SK-N-SH treated with all-trans-retinoic acid at 6 μM for 48 hours (cell line): ENCODE data around the gene UGT1A10.

ENCODE experiments used
- CSRNP3 ChIP-seq: fragments of 250-450 bp; sonication (Bioruptor Pico); IDR thresholded peaks from 2 replicates; pipeline ENCODE4 v1.5.1; 2021; ENCODE audit warnings: mild to moderate bottlenecking, moderate library complexity
- GLIS3 ChIP-seq: fragments of 250-450 bp; sonication (Bioruptor Pico); IDR thresholded peaks from 2 replicates; pipeline ENCODE4 v1.5.0; 2020; ENCODE audit warnings: mild to moderate bottlenecking, moderate library complexity
- OSR1 ChIP-seq: fragments of 250-450 bp; sonication (Bioruptor Pico); IDR thresholded peaks from 2 replicates; pipeline ENCODE4 v1.8.0; 2022; ENCODE audit warnings: moderate library complexity, mild to moderate bottlenecking, inconsistent platforms
- PATZ1 ChIP-seq: fragments of 250-450 bp; sonication (Bioruptor Pico); IDR thresholded peaks from 2 replicates; pipeline ENCODE4 v1.8.0; 2020; ENCODE audit warnings: mild to moderate bottlenecking, moderate library complexity, borderline replicate concordance
- TCF4 ChIP-seq: fragments of 250-450 bp; sonication (Bioruptor Pico); IDR thresholded peaks from 2 replicates; pipeline ENCODE4 v1.8.0; 2021; ENCODE audit warnings: mild to moderate bottlenecking, moderate library complexity, borderline replicate concordance
- TOX ChIP-seq: fragments of 250-450 bp; sonication (Bioruptor Pico); IDR thresholded peaks from 2 replicates; pipeline ENCODE4 v1.8.0; 2021; ENCODE audit warnings: mild to moderate bottlenecking, moderate library complexity, borderline replicate concordance
- ZC3H10 ChIP-seq: fragments of 250-450 bp; sonication (Bioruptor Pico); IDR thresholded peaks from 2 replicates; pipeline ENCODE4 v1.5.1; 2021; ENCODE audit warnings: mild to moderate bottlenecking, moderate library complexity
- ZFP3 ChIP-seq: fragments of 250-450 bp; sonication (Bioruptor Pico); IDR thresholded peaks from 2 replicates; pipeline ENCODE4 v1.5.0; 2020; ENCODE audit warnings: mild to moderate bottlenecking, moderate library complexity
- ZFP30 ChIP-seq: fragments of 450-650 bp; formaldehyde crosslinking; IDR thresholded peaks from 2 replicates; pipeline ENCODE4 v1.5.0; 2022; ENCODE audit warnings: mild to moderate bottlenecking, moderate library complexity
- ZNF565 ChIP-seq: fragments of 450-650 bp; formaldehyde crosslinking; conservative IDR thresholded peaks from 2 replicates; pipeline ENCODE4 v1.5.0; 2020; ENCODE audit warnings: low read depth, mild to moderate bottlenecking, moderate library complexity
- ZNF70 ChIP-seq: fragments of 450-650 bp; formaldehyde crosslinking; IDR thresholded peaks from 2 replicates; pipeline ENCODE4 v1.5.0; 2020; ENCODE audit warnings: mild to moderate bottlenecking, moderate library complexity

GRCh38 chr2:233801357-233802131 is 165.3 kb downstream of the UGT1A10 start:
- no peak for TF ChIP-seq OSR1 (CRISPR knock-in tag)
- TF ChIP-seq PATZ1 = no peak
- no peak for TF ChIP-seq CSRNP3
- TF ChIP-seq ZNF565 (CRISPR knock-in tag) = no peak
- TF ChIP-seq ZNF70 (CRISPR knock-in tag) = no peak
- TF ChIP-seq ZFP30 = no peak
- no peak for TF ChIP-seq GLIS3 (CRISPR knock-in tag)
- no peak for TF ChIP-seq ZFP3 (CRISPR knock-in tag)
- no peak for TF ChIP-seq TCF4 (CRISPR knock-in tag)
- TF ChIP-seq TOX (CRISPR knock-in tag) = no peak
- TF ChIP-seq ZC3H10 = no peak
